ENCODE measurements around the gene DIO3.

The DIO3 gene

GRCh38 chr14:101598571-101599233 is 37.4 kb downstream of the DIO3 start:
- DNase-seq (no peak), ATAC-seq (no peak)

DNA sequence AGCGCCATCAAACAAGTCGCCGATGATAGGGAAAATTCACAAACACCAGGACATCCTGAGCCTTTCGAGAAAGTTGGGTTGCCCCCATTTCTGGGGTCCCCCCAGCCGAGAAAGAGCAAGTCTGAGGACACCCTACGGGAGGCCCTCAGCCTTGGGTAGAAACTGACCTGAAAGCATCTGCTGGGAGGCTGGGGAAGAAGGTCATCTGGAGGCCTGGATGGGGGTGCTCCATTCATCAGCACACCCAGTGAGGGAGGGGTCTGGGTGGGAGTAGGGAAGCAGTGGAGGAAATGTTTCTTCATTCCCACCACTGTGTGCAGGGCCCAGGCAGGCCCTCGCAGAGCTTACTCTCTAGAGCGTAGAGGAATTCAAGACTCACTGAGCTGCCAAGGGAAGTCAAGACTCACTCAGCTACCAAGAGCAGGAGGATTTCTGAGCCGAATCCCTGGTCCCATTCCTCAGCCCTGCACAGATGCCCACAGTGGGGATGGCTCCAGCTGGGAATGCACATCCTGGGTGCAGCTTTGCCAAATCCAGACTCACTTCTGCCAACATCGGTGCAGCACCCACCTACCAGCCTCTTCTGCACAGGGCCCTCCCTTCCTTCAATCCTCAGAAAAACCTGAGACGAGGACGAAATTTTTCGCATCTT is 38.1 kb downstream of the DIO3 start:
- ATAC-seq = no peak
- no peak for DNase-seq

GRCh38 chr14:101600336-101600890 is 39.1 kb downstream of the DIO3 start:
- ATAC-seq (no peak), DNase-seq (no peak)

GRCh38 chr14:101600891-101601605 is 39.8 kb downstream of the DIO3 start:
- DNase-seq = no peak
- ATAC-seq = no peak

DNA sequence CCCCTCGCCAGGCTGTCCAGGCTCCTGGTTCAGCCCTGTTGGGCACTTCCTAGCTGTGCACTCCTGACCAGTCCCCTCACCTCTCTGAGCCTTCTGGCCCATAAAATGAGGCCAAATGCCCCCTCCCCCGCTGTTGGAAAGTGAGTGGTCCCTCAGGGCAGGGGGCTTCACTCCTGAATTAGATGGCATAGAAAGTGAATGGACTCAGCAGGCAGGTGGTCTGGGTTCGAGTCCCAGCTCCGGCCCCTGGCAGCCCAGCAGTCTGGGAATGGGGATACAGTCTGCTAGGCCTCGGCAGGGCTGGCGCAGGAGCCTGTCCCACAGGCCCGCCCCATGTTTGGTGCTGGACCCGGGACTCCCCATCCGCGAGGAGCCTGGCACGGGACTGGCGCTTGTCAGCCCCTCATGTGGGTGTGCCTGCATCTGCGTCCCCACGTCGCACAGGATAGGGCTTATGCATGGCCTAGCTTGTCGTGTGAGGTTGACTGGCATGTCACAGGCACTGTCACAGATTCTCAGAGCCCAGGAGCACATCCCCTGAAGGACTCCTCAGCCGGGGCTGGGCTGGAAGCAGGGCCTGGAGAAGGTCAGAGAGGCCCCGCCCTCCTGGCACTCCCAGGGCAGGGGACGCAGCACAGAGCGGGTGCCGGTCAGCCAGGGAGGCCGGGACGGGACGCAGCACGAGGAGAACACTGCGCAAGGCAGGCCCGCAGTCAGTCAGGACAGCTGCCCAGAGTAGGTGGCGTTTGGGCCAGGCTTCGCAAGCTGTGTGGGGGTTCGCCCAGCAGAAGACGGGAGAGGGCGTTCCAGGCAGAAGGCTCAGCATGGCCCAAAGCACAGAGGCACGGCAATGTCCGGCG is 40.5 kb downstream of the DIO3 start:
- ATAC-seq = no peak

GRCh38 chr14:101602466-101602840 is 41.2 kb downstream of the DIO3 start:
- DNase-seq = no peak

More for the DNA sequence above, 40.5 kb downstream of the DIO3 start:
- DNase-seq = no peak

GRCh38 chr14:101603096-101603495 is 41.8 kb downstream of the DIO3 start:
- no peak for DNase-seq
- ATAC-seq = no peak

More at GRCh38 chr14:101602466-101602840, 41.2 kb downstream of the DIO3 start:
- ATAC-seq = no peak

DNA sequence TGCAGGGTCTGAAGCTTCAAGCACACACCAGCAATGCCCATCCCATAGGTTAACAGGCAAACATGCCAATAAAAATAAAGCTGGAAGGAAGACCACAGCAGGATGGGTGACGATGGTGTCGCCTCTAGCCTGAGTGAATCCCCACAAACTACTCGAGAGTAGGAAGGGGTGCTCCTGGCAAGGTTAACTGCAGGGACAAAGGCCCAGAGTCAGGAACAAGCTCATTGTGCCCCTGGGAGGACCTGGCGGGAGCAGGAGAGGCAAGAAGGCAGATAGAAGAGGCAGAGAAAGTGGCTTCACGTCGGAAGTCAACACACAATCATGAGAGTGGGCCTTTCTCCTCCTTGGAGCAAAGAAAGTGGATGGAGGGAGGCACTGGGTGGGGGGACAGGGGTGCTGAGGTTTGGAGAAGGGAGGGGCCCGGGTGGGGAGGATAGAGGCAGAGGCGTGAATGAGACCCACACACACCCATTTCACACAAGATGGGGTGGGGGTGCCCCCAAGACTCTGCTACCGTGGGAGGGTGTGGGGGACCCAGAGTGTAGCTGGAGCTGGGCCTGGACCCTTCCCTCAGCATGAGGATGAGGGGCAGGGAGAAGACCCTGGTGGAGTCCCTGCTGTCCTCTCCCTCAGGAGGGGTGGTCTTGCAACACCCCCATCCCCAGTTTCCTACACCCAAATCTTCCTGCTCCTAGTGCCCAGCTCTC is 43.1 kb downstream of the DIO3 start:
- ATAC-seq (no peak), DNase-seq (no peak)

- no peak for DNase-seq
- no peak for ATAC-seq
Observed at GRCh38 chr14:101604935-101605780, 43.9 kb downstream of the DIO3 start.

- ATAC-seq (no peak), DNase-seq (no peak)
Observed at GRCh38 chr14:101605836-101606235, 44.5 kb downstream of the DIO3 start.
